ENCODE results near the gene ME2. TPM values are rescaled to one million over a fixed set of nuclear protein-coding genes. Genes with fewer than 3 reads are reported as not detected.

Gene ME2
- total and polyA plus RNA-seq, 2 of the 8 experiments (the other 6 are each of a cell fraction or from before 2014, with no cell fraction given) = 54.7 to 66.9 TPM

DNA sequence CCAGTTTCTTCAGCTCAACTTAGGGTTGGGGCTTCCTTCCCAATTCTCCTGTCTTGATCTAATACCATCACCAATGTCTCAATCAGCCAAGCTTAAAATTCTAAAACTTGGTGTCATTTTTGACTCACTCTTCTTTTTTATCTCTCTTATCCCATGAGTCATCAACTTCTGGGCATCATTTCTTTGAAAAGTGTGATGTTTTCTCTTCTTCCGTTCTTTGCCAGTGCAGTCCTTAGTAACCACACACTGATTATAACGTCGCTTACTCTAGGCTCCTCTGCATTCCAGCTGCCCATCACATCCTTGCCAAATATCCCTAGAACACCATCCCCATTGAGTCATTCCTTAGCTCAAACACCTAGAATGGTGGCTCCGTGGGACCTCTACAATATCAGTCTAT is 31.7 kb upstream of the ME2 start:
- CTCF ChIA-PET (ENCODE audit: partially characterized antibody) = interaction anchor here (0.5 to 1.5 kb wide), 8 partner anchors 14 to 410 kb away, joined by 3 to 4 read pairs (median 3); no protein-coding TSS in a partner anchor
- no peak overlapping the region for H3K27ac ChIP-seq (ENCODE audit: low read depth, low read length)
- TF ChIP-seq BCL11A (IDR thresholded peaks at IDR 0.05; ENCODE audit: low read depth in 2 of 2, low read length in 2 of 2) (no peak), TBP (IDR thresholded peaks at IDR 0.05; ENCODE audit: low read depth, low read length) (no peak), TAF7 (optimal IDR thresholded peaks at IDR 0.05; ENCODE audit: borderline replicate concordance, low read depth, low read length) (no peak), JUN (IDR thresholded peaks at IDR 0.05; ENCODE audit: low read depth, low read length) (no peak), NANOG (IDR thresholded peaks at IDR 0.05; ENCODE audit: insufficient read depth, low read depth, low read length, poor library complexity, severe bottlenecking) (no peak), MAFK (IDR thresholded peaks at IDR 0.05; ENCODE audit: low read depth, low read length) (no peak), CTBP2 (IDR thresholded peaks at IDR 0.05; ENCODE audit: borderline replicate concordance, insufficient read depth, insufficient read length, low read length) (no peak), SIRT6 (IDR thresholded peaks at IDR 0.05; ENCODE audit: low read length) (no peak), SP4 (IDR thresholded peaks at IDR 0.05; ENCODE audit: low read length) (no peak)
- TF ChIP-seq, protein P1, sequence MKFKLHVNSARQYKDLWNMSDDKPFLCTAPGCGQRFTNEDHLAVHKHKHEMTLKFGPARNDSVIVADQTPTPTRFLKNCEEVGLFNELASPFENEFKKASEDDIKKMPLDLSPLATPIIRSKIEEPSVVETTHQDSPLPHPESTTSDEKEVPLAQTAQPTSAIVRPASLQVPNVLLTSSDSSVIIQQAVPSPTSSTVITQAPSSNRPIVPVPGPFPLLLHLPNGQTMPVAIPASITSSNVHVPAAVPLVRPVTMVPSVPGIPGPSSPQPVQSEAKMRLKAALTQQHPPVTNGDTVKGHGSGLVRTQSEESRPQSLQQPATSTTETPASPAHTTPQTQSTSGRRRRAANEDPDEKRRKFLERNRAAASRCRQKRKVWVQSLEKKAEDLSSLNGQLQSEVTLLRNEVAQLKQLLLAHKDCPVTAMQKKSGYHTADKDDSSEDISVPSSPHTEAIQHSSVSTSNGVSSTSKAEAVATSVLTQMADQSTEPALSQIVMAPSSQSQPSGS (IDR thresholded peaks at IDR 0.05; ENCODE audit: low read length) = no peak

More for the DNA sequence above, 31.7 kb upstream of the ME2 start:
- Histone ChIP-seq H3K79me2 (ENCODE audit: control insufficient read depth in 1 of 2, insufficient read depth in 2 of 2, low read length in 2 of 2) (no peaks in the 10 kb centered on the region), H4K20me1 (replicated peaks in 1 of 2; ENCODE audit: control insufficient read depth in 1 of 2, insufficient read depth in 2 of 2, low read length in 2 of 2) (no peaks in the 10 kb centered on the region), H2BK20ac (ENCODE audit: low read length) (no peak overlapping the region), H3K9ac (replicated peaks in 1 of 4; ENCODE audit: extremely low read depth in 1 of 4, low read depth in 3 of 4, low read length in 3 of 4) (no peak overlapping the region), H3K4ac (replicated peaks; ENCODE audit: insufficient read length, low read depth, low read length) (no peak overlapping the region), H2BK12ac (ENCODE audit: low read depth, low read length) (no peak overlapping the region), H3K56ac (replicated peaks; ENCODE audit: insufficient read length, low read depth, low read length) (no peak overlapping the region), H2AFZ (ENCODE audit: low read length) (no peak overlapping the region), H4K91ac (replicated peaks; ENCODE audit: insufficient read length, low read length) (no peak overlapping the region), H2BK15ac (ENCODE audit: low read length) (no peak overlapping the region), H3K36me3 (ENCODE audit: control insufficient read depth in 2 of 4, insufficient read depth in 4 of 4, low read length in 3 of 4) (no peaks in the 10 kb centered on the region), H4K5ac (ENCODE audit: insufficient read length, low read depth, low read length) (no peak overlapping the region), H3K23me2 (ENCODE audit: low read depth, low read length) (no peaks in the 10 kb centered on the region), H3K4me1 (replicated peaks in 1 of 4; ENCODE audit: control insufficient read depth in 3 of 4, insufficient read depth in 4 of 4, low read length in 3 of 4) (no peaks in the 10 kb centered on the region), H3K9me3 (ENCODE audit: insufficient read depth in 2 of 2, low read depth in 1 of 2, low read length in 1 of 2) (no peaks in the 10 kb centered on the region), H2AK5ac (ENCODE audit: low read depth, low read length) (no peak overlapping the region), H3K79me1 (ENCODE audit: low read depth, low read length) (no peaks in the 10 kb centered on the region), H2BK5ac (ENCODE audit: low read depth, low read length) (no peak overlapping the region), H3K14ac (ENCODE audit: insufficient read length) (no peak overlapping the region), H4K8ac (ENCODE audit: extremely low read depth, insufficient read depth, low read length) (no peak overlapping the region), H3K27me3 (replicated peaks in 1 of 4; ENCODE audit: control insufficient read depth in 3 of 4, extremely low read depth in 1 of 4, insufficient read depth in 3 of 4, low read length in 3 of 4) (no peaks in the 10 kb centered on the region), H3K4me2 (ENCODE audit: insufficient read depth in 1 of 2, low read depth in 2 of 2, low read length in 2 of 2) (no peak overlapping the region), H3K23ac (ENCODE audit: insufficient read length) (no peak overlapping the region), H3K4me3 (ENCODE audit: extremely low read depth in 1 of 4, insufficient read depth in 2 of 4, low read depth in 3 of 4, low read length in 4 of 4) (no peak overlapping the region), H2BK120ac (replicated peaks; ENCODE audit: low read depth, low read length) (no peak overlapping the region), H3K18ac (ENCODE audit: extremely low read depth, low read length) (no peak overlapping the region)
- DNase-seq (ENCODE audit: low read depth in 1 of 2, low spot score in 2 of 2) (no peak), FAIRE-seq (no peak)
- POLR2A ChIA-PET (ENCODE audit: partially characterized antibody) = no interaction called here
- WGBS, 2 experiments (ENCODE audit: extremely low coverage in 1 of 2, insufficient coverage in 1 of 2, insufficient read length in 1 of 2, insufficient replicate concordance in 2 of 2, low coverage in 1 of 2, low lambda C conversion rate in 2 of 2, missing lambda C conversion rate in 1 of 2) = 93% methylated on average over 4 of the region's 4 CpGs; no CpG with 5 or more reads in 1 of the 2 experiments

Measured in H1 (cell line).